ENCODE results near the gene POLH. TPM values are rescaled to one million over a fixed set of nuclear protein-coding genes. Genes with fewer than 3 reads are reported as not detected.
"Not testable (repeated sequence)": the region's sequence is repeated elsewhere in the genome, so short reads cannot be mapped to it uniquely, and the experiment has no call there.

The POLH gene
- 10 to 100 TPM; 15.1 to 41.4 (median 19.1) TPM for polyA plus RNA-seq (ENCODE audit: low read depth in 6 of 6)

DNA sequence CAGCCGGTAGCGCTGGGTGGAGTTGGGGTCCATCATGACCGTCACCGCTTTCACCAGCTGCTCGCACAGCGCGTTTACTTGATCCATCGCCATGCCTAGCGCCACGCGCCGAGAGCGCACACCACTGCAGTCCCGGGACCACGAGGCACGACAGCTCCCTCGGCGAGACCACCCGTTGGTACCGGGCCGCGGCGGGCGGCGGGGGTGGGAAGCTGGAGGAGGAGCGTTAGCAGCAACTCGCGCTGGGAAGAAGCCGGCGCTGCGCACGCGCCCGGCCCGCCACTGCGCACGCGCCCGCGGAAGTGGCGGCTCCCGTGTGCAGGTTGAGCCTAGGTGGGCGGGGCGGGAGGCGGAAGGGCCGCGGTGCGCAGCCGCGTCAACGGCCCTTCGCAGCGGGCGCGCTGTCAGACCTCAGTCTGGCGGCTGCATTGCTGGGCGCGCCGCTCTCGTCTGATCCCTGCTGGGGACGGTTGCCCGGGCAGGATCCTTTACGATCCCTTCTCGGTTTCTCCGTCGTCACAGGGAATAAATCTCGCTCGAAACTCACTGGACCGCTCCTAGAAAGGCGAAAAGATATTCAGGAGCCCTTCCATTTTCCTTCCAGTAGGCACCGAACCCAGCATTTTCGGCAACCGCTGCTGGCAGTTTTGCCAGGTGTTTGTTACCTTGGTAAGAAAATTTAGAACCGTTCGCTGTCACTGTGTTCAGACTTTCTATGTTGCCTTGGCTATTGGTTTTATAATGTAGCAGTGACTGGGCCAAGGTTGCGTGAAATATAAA, at the start of gene POLH, which contains the start of gene XPO5:
Gene POLH (plus strand): TSS at position 414 of the 780 bp plus-strand sequence. CDS start 6,135 bp downstream, outside the sequence.
Gene XPO5 (minus strand): TSS at position 267 of the 780 bp plus-strand sequence. CDS start 174 bp downstream, at position 93.
- peaks cover under 1 to 13% of the 10 kb centered on the region in 2 donors for H3K36me3 Mint-ChIP-seq
- DNase-seq = peak; percentile 89
- no peaks in the 10 kb centered on the region for H3K27me3 Mint-ChIP-seq
- H3K4me1 Mint-ChIP-seq = peaks cover 30 to 45% (median 40%) of the 10 kb centered on the region in 3 donors
- ATAC-seq (ENCODE audit: low read depth in 2 of 2) = peak; percentile 94 to 96
- H3K27ac Mint-ChIP-seq = peak within 1 kb of the TSS; percentile 85 to 99 (median 95)
- H3K4me3 Mint-ChIP-seq = peak within 1 kb of the TSS; percentile 93 to 99 (median 94)
- no peaks in the 10 kb centered on the region for H3K9me3 Mint-ChIP-seq

GRCh38 chr6:43532201-43532600, 43.8 kb upstream of the POLH start:
- Mint-ChIP-seq H3K27me3 (no peaks in the 10 kb centered on the region), H3K27ac (no peak overlapping the region)
- no peak for DNase-seq

GRCh38 chr6:43538986-43539385, 37.0 kb upstream of the POLH start:
- not testable (repeated sequence) for H3K27me3 Mint-ChIP-seq; H3K4me3 Mint-ChIP-seq; H3K4me1 Mint-ChIP-seq; H3K27ac Mint-ChIP-seq; H3K9me3 Mint-ChIP-seq; DNase-seq; ATAC-seq (ENCODE audit: low read depth in 2 of 2)
- peaks cover 11 to 15% of the 10 kb centered on the region in 2 donors for H3K36me3 Mint-ChIP-seq

More at GRCh38 chr6:43532201-43532600, 43.8 kb upstream of the POLH start:
- Mint-ChIP-seq H3K4me3 (no peak overlapping the region), H3K4me1 (peaks cover 0 to 4% (median 0%) of the 10 kb centered on the region in 3 donors), H3K9me3 (no peaks in the 10 kb centered on the region), H3K36me3 (peaks cover 2 to 12% of the 10 kb centered on the region in 2 donors)
- ATAC-seq (ENCODE audit: low read depth in 2 of 2) = no peak

- H3K4me3 Mint-ChIP-seq; H3K9me3 Mint-ChIP-seq; H3K27ac Mint-ChIP-seq; ATAC-seq (ENCODE audit: low read depth in 2 of 2); DNase-seq; H3K4me1 Mint-ChIP-seq; H3K27me3 Mint-ChIP-seq: not testable (repeated sequence)
- peaks cover 11 to 15% of the 10 kb centered on the region in 2 donors for H3K36me3 Mint-ChIP-seq
These were observed 36.6 kb upstream of the POLH start for GRCh38 chr6:43539409-43539808.

DNA sequence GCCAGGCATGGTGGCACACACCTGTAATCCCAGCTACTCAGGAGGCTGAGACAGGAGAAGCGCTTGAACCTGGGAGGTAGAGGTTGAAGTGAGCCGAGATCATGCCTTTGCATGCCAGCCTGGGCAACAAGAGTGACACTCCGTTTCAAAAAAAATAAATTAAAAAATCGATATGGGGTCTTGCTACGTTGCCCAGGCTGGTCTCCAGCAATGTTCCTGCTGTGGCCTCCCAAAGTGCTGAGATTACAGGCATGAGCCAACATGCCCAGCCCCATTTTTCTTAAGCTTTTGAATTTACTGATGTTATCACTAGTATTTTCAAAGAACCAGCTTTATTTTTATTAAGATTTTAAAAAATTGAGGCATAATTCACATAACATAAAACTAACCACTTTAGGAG, 35.5 kb upstream of the POLH start:
- no peaks in the 10 kb centered on the region for H3K9me3 Mint-ChIP-seq
- peaks cover 11 to 15% of the 10 kb centered on the region in 2 donors for H3K36me3 Mint-ChIP-seq
- H3K27me3 Mint-ChIP-seq = no peaks in the 10 kb centered on the region
- no peak overlapping the region for H3K4me3 Mint-ChIP-seq
- DNase-seq (no peak), ATAC-seq (ENCODE audit: low read depth in 2 of 2) (no peak)
- H3K27ac Mint-ChIP-seq = no peak overlapping the region
- H3K4me1 Mint-ChIP-seq = peaks cover 0 to 3% (median 0%) of the 10 kb centered on the region in 3 donors

DNA sequence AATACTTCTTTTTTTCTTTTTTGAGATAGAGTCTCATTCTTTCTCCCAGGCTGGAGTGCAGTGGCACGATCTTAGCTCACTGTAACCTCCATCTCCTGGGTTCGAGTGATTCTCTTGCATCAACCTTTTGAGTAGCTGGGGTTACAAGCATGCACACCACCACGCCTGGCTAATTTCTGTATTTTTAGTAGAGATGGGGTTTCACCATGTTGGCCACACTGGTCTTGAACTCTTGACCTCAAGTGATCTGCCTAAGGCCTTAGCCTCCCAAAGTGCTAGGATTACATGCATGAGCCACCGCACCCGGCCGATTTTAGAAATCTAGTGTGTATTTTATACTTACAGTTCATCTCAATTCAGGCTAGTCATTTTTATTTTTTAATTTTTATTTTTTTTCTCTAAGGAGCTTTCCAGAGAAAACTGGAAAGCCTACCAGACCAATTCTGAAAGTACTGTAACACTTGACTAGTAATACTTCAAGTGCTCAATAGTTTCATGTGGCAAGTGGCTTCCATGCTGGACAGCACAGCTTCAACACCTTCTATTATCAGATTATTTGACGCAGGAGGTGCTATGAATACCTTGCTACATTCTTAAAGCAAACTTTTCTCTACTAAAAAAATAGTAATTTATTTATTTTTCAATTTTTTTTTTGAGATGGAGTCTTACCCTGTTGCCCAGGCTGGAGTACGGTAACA, 34.1 kb upstream of the POLH start:
- H3K36me3 Mint-ChIP-seq = peaks cover 15 to 18% of the 10 kb centered on the region in 2 donors
- peaks cover 0 to 3% (median 0%) of the 10 kb centered on the region in 3 donors for H3K4me1 Mint-ChIP-seq
- H3K9me3 Mint-ChIP-seq = no peaks in the 10 kb centered on the region
- ATAC-seq (ENCODE audit: low read depth in 2 of 2) (no peak), DNase-seq (no peak)
- no peak overlapping the region for H3K4me3 Mint-ChIP-seq
- peak overlapping the region in 2 of 6 donors; percentile 61 to 74 for H3K27ac Mint-ChIP-seq
- no peaks in the 10 kb centered on the region for H3K27me3 Mint-ChIP-seq

DNA sequence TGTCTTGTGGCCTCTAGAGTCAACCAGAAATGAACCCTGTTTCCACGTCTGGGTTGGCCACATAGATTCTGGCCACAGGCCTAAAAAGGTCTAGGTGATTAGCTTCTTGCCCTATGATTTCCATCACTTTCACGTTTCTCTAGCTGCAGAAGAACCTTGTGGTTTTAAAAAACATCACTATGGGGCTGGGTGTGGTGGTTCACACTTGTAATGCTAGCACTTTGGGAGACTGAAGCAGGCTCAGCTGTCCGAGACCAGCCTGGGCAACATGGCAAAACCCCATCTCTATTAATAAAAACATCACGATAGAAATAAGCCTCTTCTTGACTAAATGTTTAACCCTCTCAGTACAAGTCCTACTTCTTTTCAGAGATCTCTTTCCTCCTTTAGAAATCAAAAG, 31.5 kb upstream of the POLH start:
- DNase-seq = no peak
- Mint-ChIP-seq H3K27ac (no peak overlapping the region), H3K4me1 (peaks cover 0 to 3% (median 0%) of the 10 kb centered on the region in 3 donors), H3K9me3 (no peaks in the 10 kb centered on the region), H3K27me3 (no peaks in the 10 kb centered on the region), H3K36me3 (peaks cover 8 to 17% of the 10 kb centered on the region in 2 donors), H3K4me3 (no peak overlapping the region)
- ATAC-seq (ENCODE audit: low read depth in 2 of 2) = peak in 1 of 2 donors; percentile 61

DNA sequence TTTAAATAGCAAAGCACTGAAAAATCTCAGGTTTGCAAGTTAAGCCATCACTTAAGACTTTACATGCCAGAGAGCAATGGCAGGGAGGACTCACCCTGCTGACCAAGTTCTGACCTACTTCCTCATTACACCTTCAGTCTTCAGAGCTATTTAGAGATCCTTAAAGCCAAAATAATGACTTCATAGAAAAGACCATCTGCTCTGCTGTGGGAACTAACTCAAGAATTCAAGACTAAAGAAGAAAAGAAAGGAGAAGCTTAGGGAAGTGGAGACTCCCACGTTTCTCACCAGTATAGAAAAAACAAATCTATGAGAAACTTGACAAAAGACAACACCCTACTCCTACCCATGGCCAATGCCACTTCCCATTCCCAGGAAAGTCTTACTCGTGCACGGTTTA, 28.8 kb upstream of the POLH start:
- H3K27ac Mint-ChIP-seq = peak overlapping the region in 2 of 6 donors; percentile 64 to 69
- no peak for DNase-seq
- H3K9me3 Mint-ChIP-seq = no peaks in the 10 kb centered on the region
- H3K4me3 Mint-ChIP-seq = no peak overlapping the region
- H3K4me1 Mint-ChIP-seq = no peaks in the 10 kb centered on the region
- H3K36me3 Mint-ChIP-seq = peaks cover 21 to 25% of the 10 kb centered on the region in 2 donors
- H3K27me3 Mint-ChIP-seq = no peaks in the 10 kb centered on the region
- ATAC-seq (ENCODE audit: low read depth in 2 of 2) = peak; percentile 25 to 50

GRCh38 chr6:43557620-43558019, 18.4 kb upstream of the POLH start:
- not testable (repeated sequence) for H3K4me3 Mint-ChIP-seq
- Mint-ChIP-seq H3K27ac (peak overlapping the region in 1 of 6 donors; percentile 75), H3K36me3 (peaks cover 25 to 35% of the 10 kb centered on the region in 2 donors)

DNA sequence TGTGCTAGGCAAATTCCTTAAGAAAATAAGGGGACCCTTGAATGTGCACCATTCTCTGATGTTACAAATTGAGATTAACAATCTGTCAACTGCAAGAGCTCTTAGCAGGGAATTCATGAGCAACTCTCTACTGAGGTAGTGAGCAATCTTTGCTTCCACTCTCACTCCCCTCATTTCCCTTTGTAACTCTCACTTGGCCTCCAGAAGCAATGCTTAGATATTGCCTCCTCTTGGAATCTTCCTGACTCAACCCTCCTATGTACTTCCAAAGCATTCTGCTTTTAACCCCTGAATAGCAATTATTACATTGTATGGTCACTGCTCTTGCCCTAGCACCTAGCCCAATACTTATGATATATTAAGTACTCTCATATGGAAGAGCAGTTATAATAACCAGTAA, 16.7 kb upstream of the POLH start:
- ATAC-seq (ENCODE audit: low read depth in 2 of 2) (no peak), DNase-seq (no peak)
- Mint-ChIP-seq H3K4me3 (no peak overlapping the region), H3K9me3 (no peaks in the 10 kb centered on the region), H3K4me1 (no peaks in the 10 kb centered on the region), H3K27me3 (no peaks in the 10 kb centered on the region), H3K27ac (no peak overlapping the region), H3K36me3 (peaks cover 16 to 30% of the 10 kb centered on the region in 2 donors)

More at GRCh38 chr6:43557620-43558019, 18.4 kb upstream of the POLH start:
- not testable (repeated sequence) for H3K27me3 Mint-ChIP-seq; DNase-seq; H3K9me3 Mint-ChIP-seq; ATAC-seq (ENCODE audit: low read depth in 2 of 2); H3K4me1 Mint-ChIP-seq

DNA sequence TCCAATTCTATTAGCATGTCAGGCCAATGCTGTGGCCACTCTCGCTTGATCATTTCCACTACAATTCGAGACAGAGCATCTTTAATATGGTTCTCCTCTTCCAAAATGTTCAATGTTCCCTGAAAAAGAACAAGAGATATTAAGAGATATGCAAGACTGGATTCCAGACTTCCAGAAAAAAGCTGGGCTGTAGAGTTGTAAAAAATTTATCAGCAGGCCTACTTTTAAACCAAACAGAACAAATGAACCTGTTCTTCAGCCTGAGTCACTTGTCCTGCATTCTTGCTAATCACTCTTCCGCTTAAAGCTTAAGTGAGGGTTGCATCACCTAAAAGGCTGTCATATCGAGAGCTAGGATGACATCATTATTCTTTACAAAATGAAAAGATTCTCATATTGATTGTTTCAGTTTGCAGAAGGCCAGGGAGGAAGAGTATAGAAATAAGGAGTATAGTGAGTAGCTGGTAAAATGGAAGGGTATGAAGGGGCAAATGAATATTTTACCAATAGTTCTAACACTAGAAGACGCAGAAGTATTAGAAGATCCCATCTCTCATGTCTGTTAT, 5.0 kb upstream of the POLH start:
- peak overlapping the region in 1 of 6 donors; percentile 44 for H3K27ac Mint-ChIP-seq
- DNase-seq (no peak), ATAC-seq (ENCODE audit: low read depth in 2 of 2) (no peak)
- H3K9me3 Mint-ChIP-seq = no peaks in the 10 kb centered on the region
- peaks cover 8 to 18% (median 9%) of the 10 kb centered on the region in 3 donors for H3K4me1 Mint-ChIP-seq
- H3K4me3 Mint-ChIP-seq = peak overlapping the region in 1 of 8 donors; percentile 44
- H3K27me3 Mint-ChIP-seq = no peaks in the 10 kb centered on the region
- H3K36me3 Mint-ChIP-seq = peaks cover 13 to 15% of the 10 kb centered on the region in 2 donors

DNA sequence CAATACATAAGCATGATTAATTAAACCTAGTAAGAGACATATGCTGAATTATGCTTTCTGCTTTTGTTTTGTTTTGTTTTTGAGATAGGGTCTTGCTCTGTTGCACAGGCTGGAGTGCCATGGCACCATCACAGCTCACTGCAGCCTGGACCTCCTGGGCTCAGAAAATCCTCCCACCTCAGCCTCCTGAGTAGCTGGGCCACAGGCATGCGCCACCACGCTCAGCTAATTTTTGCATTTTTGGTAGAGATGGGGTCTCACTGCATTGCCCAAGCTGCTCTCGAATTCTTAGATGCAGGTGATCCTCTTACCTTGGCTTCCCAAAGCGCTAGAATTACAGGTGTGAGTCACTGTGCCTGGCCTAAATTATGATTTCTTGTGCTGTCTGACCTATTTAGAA, 4.0 kb upstream of the POLH start:
- H3K36me3 Mint-ChIP-seq = peaks cover 13 to 15% of the 10 kb centered on the region in 2 donors
- DNase-seq = no peak
- peaks cover 9 to 22% (median 14%) of the 10 kb centered on the region in 3 donors for H3K4me1 Mint-ChIP-seq
- H3K27me3 Mint-ChIP-seq = no peaks in the 10 kb centered on the region
- no peaks in the 10 kb centered on the region for H3K9me3 Mint-ChIP-seq
- ATAC-seq (ENCODE audit: low read depth in 2 of 2) = no peak
- no peak overlapping the region for H3K27ac Mint-ChIP-seq
- no peak overlapping the region for H3K4me3 Mint-ChIP-seq

- no peak for DNase-seq
- H3K36me3 Mint-ChIP-seq = peaks cover 8 to 15% of the 10 kb centered on the region in 2 donors
These were observed 747 bp upstream of the POLH start for GRCh38 chr6:43575105-43575771.

More at GRCh38 chr6:43575105-43575771, 747 bp upstream of the POLH start:
- Mint-ChIP-seq H3K27ac (peak overlapping the region; percentile 28 to 99 (median 89)), H3K27me3 (no peaks in the 10 kb centered on the region), H3K9me3 (no peaks in the 10 kb centered on the region), H3K4me1 (peaks cover 30 to 45% (median 40%) of the 10 kb centered on the region in 3 donors), H3K4me3 (peak overlapping the region; percentile 93 to 99 (median 94))
- no peak for ATAC-seq (ENCODE audit: low read depth in 2 of 2)
